ENCODE results near the gene TAF1B.

- TF ChIP-seq CTCF (IDR thresholded peaks at IDR 0.05) = no peak
- TF ChIP-seq ZFX (IDR thresholded peaks at IDR 0.05; ENCODE audit: borderline replicate concordance) = no peak
Measured at GRCh38 chr2:9842487-9843228, 616 bp upstream of the TAF1B start.
